HG03460 (cell line): Measurements from ENCODE around the gene PJA2.

ENCODE experiments used
- ATAC-seq: cut with Tn5 transposase; IDR thresholded peaks from one replicate; pipeline ENCODE4 v1.9.1; 2021; ENCODE audit not compliant: unreplicated experiment

The PJA2 gene

GRCh38 chr5:109351988-109352864 lies 57.5 kb downstream of the PJA2 start:
- ATAC-seq, result no peak

- no peak for ATAC-seq
Measured at GRCh38 chr5:109350537-109351270, 59.1 kb downstream of the PJA2 start.

GRCh38 chr5:109349388-109349787 lies 60.4 kb downstream of the PJA2 start:
- ATAC-seq, result no peak

GRCh38 chr5:109347252-109347888 lies 62.4 kb downstream of the PJA2 start:
- no peak for ATAC-seq

- ATAC-seq, result no peak
Measured at GRCh38 chr5:109345699-109346098, 64.1 kb downstream of the PJA2 start.

GRCh38 chr5:109340351-109340750 lies 69.4 kb downstream of the PJA2 start:
- no peak for ATAC-seq

- ATAC-seq, result no peak
Measured at GRCh38 chr5:109335114-109335513, 74.7 kb downstream of the PJA2 start.

- ATAC-seq, result no peak
Measured at GRCh38 chr5:109334056-109334455, 75.7 kb downstream of the PJA2 start.

- no peak for ATAC-seq
Measured at GRCh38 chr5:109329333-109330237, 80.2 kb downstream of the PJA2 start.

- ATAC-seq, result no peak
Measured at GRCh38 chr5:109328626-109329025, 81.1 kb downstream of the PJA2 start.

GRCh38 chr5:109327570-109327969 lies 82.2 kb downstream of the PJA2 start:
- ATAC-seq, result no peak

GRCh38 chr5:109326919-109327318 lies 82.9 kb downstream of the PJA2 start:
- ATAC-seq, result no peak

- ATAC-seq, result no peak
Measured at GRCh38 chr5:109325456-109325855, 84.3 kb downstream of the PJA2 start.

GRCh38 chr5:109324931-109325330 lies 84.8 kb downstream of the PJA2 start:
- no peak for ATAC-seq

GRCh38 chr5:109324351-109324750 lies 85.4 kb downstream of the PJA2 start:
- no peak for ATAC-seq

GRCh38 chr5:109322694-109323093 lies 87.1 kb downstream of the PJA2 start:
- no peak for ATAC-seq

- ATAC-seq, result no peak
Measured at GRCh38 chr5:109319351-109319750, 90.4 kb downstream of the PJA2 start.

- no peak for ATAC-seq
Measured at GRCh38 chr5:109318455-109319108, 91.2 kb downstream of the PJA2 start.

GRCh38 chr5:109316634-109317033 lies 93.1 kb downstream of the PJA2 start:
- no peak for ATAC-seq

GRCh38 chr5:109315245-109315644 lies 94.5 kb downstream of the PJA2 start:
- ATAC-seq, result no peak
